ENCODE measurements around the gene LPIN2.
"Not testable (repeated sequence)": the region's sequence is repeated elsewhere in the genome, so short reads cannot be mapped to it uniquely, and the experiment has no call there.

Gene LPIN2

DNA sequence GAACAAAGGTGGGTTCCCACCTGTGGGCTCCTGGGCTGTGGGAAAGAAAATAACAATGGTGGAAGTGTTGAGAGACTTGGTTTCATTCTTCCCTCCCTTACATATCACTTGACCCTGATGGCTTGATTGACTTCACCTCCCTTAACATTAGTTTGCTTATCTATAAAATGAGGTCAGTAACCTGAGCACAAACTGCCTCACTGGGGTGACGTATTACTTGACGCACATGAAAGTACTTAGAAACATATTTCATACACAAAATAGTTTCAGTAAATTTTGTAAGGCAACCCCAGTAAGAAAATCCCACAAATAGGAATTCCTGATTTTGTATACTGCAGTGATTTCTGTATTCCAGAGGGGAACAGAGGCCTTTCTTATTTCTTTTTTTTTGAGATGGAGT lies 29.4 kb upstream of the LPIN2 start:
- DNase-seq, result no peak

DNA sequence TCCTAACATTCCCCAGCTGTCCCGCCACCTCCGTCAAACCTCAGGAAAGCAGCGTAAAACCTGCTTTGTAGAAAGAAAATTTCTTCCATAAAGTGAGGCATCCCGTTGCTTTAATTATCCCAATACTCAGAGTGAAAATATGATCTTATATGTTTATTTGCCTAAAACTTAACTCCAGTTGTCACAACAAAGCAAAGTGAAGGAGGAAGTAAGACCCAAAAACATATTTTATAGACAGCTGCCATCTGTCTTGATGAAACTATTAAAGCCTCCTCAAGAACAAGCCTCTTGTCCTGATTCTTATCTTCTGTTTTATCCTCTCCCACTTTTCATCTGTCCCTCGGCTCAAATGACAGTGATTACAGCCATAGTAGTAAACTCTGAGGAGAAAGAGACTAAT lies 28.9 kb upstream of the LPIN2 start:
- no peak for DNase-seq

DNA sequence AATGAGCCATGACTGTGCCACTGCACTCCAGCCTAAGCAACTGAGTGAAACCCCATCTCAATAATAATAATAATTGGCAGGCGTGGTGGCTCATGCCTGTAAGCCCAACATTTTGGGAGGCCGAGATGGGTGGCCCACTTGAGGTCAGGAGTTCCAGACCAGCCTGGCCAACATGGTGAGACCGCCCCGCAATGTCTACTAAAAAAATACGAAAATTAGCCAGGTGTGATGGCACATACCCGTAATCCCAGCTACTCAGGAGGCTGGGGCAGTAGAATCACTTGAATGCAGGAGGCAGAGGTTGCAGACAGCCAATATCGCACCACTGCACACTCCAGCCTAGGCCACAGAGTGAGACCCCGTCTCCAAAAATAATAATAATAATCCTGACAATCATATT lies 27.9 kb upstream of the LPIN2 start:
- no peak for DNase-seq

DNA sequence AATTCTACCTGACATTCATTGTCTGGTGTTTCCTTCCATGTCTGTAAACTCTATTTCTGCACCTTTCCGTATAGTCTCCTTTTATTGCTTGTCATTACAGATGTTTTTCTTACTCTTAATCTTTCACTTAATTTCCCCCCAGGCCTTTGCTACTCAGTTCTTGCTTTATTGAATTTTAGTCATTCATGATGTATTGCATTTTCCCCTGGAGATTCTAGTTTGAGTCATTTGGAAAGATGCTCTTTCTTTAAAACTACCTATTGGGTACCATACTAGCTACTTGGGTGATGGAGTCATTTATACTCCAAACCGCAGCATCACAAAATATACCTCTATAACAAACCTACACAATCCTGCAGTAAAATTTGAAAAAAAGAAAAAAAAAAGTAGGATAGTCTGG lies 27.2 kb upstream of the LPIN2 start:
- no peak for DNase-seq

DNA sequence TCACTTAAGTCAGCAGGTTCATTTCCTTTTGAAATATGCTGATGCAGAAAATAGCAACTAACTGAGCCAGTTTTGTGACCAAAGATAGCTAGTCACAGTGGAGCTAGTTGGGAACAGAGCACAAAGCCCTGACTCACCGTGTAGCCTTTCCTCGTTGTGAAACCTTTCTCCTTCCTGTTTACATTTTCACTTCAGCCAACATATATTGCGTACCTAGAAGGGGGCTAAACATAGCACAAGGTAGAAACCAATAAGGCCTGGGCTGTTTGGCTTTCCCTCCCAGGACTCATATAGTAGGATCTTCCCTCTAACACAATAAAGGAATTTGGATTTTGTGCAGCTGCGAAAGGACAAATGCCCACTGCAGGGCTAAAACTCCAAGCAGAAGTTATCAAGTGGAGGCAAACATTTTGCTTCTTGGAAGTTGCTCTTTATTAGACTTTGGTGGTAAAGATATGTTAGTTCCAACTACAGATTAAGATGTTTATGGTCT lies 24.5 kb upstream of the LPIN2 start:
- DNase-seq, result no peak

DNA sequence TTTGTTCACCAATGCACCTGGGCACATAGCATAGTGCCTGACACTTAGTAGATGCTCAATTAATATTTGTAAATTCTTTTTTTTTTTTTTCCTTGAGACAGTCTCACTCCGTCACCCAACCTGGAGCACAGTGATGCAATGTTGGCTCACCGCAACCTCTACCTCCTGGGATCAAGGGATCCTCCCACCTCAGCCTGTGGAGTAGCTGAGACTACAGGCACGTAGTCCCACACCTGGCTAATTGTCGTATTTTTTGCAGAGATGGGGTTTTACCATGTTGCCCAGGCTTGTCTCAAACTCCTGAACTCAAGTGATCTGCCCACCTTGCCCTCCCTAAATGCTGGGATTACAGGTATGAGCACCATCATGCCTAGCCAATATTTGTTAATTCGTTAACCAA lies 23.2 kb upstream of the LPIN2 start:
- DNase-seq, result no peak

DNA sequence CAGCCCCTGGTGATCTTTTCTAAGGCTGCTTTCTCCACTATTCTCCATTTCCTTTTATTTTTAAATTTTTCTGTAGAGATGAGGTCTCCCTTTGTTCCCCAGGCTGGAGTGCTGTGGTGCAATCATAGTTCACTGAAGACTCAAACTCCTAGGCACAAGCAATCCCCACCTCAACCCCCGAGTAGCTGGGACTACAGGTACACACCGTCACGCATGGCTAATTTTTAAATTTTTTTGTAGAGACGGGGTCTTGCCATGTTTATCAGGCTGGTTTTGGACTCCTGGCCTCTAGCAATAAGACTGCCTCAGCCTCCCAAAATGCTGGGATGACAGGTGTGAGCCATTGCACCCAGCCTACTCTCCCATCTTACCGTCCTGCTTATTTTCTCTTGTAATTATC lies 22.7 kb upstream of the LPIN2 start:
- DNase-seq, result no peak

DNA sequence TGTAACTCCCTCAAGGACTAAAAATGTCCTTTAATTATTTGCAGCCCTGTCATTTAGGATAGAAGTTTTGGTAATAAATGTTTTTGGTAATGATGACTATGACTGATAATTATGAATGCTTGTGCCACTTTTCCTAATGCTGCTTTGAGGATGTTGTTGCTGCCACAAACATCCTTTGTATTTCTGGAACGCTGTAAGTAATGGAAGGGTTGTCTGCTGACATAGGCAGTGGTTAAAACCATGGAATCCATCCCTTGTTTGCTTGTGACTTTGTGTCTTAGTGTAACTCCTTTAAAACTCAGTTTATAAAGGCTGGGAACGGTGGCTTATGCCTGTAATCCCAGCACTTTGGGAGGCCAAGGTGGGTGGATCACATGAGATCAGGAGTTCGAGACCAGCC lies 19.8 kb upstream of the LPIN2 start:
- DNase-seq, result no peak

DNA sequence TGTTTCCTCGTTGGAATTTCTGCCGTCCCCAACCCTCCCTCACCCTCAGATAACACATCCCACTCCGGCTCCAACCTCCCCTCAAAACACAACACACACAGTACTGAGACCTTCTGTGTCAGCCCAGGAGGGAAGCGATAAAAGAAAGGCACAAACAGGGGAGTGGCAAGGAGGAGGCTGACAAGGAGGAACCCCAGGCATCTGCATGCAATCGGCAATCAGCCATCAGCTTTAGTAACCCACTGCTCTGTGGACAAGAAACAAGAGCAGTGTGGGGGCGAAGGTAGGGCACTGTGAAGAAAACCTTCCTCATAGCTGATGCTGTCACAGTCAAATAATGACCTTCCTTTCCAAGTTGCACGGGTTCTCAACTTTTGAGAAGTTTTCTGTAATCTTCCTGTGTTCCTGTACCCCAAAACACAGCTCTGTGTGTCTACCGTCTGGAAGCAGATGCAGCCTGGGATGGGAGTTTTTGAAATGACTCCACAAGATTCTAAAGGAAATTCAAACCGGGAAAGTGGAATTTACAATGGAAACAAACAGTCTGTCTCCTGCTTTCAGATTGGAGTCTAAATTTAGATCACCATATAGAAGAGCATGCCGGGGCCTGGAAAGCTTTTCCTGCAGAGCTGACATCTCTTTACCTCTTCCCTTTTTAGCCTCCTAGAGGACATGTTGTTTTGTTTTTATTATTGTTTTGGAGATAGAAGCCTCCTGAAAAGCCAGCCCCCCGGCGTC lies 16.4 kb upstream of the LPIN2 start:
- no peak for DNase-seq

DNA sequence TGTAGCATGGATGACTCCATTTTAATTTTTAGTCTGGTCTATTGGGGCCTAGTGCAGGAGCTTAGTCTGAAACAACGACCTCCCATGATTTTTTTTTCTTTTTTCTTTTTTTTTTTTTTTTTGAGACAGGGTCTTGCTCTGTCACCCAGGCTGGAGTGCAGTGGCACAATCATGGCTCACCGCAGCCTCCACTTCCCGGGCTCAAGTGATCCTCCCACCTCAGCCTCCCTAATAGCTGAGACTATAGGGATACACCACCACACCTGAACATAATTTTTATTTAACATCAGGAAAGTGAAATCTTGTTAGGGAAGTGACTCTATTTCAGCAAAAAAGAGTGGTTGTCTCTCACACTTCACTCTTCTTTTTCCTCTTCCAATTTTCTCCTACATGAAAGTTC lies 15.2 kb upstream of the LPIN2 start:
- DNase-seq, result not testable (repeated sequence)

DNA sequence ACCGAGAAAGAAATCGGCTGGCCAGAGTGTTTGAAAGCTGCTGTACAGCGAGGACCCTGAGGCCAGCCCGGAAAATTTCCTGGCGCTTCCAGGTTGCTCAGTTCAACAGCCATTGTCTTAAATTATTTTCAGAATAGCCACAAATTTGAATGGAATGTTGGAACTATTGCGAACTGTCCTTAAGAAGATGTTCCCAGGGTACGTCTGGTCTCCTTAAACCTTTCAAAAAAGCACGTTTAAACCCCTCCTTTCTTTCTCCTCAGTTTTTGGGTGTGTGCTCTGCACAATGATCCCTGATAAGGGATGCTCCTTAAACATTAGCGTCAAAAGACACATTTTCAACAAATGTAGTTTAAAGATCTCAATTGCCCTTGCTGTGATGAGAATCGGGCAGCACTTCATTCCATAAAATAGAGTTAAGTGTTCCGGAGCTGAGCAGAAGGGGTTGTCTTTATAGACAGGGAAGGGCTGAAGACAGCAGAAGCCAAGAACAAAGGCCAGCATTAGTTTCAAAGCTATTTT lies 14.5 kb upstream of the LPIN2 start:
- no peak for DNase-seq

DNA sequence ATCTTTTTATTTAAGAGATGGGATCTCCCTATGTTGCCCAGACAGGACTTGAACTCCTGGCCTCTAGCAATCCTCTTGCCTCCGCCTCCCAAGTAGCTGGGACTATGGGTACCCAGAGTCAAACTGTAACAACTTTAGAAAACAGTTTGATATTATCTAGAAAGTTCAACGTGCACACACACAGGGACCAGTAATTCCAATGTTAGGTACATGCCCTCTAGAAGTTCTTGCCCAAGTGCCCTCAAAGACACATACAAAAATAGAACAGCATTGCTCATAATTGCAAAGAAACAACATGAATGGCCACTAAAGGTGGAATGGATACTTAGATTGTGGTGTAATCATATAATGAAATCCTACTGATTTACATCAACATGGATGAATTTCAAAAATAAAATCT lies 12.6 kb upstream of the LPIN2 start:
- no peak for DNase-seq

DNA sequence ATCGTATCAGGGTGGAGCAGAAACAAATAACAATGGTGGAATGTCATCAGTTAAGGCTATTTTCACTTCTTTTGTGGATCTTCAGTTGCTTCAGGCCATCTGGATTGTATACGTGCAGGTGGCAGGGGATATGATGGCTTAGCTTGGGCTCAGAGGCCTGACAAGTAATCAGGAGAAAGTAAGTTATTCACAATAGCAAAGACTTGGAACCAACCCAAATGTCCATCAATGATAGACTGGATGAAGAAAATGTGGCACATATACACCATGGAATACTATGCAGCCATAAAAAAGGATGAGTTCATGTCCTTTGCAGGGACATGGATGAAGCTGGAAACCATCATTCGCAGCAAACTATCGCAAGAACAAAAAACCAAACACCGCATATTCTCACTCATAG lies 10.7 kb upstream of the LPIN2 start:
- not testable (repeated sequence) for DNase-seq

DNA sequence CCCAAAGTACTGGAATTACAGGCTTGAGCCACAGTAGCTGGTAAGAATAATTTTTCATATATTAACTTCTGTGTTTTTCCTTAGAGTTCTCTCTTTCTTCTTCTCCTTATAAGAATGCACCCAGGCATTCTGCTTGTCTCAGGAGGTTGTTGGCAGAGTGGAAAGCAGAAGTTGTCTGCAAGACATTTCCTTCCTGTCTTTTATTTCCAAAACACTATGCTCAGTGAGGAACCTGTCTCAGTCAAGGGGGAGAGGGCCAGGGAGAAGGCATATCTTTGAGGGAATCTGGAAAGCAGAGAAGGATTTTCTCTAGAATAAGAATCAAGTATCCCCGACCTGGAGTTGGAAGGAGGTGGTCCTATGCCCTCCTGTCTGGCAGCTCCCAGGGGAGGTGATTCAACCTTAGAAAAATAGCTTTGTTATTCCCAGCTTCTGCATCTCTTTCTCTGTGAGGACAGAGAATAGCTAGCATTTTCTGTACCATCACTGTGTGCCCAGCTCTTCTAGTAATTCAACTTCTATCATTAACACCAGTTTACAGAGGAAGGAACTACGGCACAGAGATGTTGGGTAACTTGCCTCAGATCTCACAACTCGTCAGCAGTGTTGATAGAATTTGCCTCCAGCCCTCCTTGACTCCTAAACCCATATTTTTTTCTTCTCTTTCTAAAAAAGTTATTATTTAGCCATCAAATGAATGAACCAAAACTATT lies 3.8 kb upstream of the LPIN2 start:
- DNase-seq, result no peak

DNA sequence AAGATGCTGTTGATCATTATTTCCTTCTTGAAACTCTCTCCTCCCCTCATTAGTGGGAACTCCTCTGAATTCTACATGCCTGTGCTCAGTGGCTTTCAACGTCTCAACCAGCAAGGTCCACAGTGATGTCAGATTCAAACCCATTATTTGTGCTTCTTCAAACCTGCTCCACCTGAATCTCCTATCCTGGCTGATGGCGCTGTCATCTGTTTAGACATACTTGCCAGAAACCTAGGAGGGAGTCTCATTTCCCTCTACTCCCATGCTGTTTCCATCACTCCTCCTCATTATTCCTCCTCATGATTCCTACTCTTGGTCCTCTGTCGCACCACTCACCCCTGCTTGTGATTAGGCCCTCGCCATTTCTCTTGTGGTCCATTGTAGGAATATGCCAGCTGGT lies 2.9 kb upstream of the LPIN2 start:
- DNase-seq, result no peak

DNA sequence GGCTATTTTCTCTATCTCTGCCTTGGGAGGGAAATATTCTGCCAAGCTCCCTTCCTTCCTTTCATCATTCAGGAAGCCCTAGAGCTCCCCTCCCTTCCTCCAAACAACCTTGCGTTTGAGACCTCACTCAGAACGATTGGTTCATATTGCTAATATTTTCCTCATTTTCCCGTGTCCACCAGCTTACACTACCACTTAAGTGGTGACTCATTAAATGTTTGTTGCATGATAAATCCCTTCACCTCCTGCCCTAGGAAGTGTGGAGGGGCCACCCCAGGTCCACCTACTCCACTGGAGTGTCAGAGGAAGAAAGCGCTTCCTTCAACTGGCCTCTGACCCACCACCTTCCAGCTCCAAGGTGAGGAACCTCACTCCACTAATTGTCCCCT lies 2.3 kb upstream of the LPIN2 start:
- no peak for DNase-seq

DNA sequence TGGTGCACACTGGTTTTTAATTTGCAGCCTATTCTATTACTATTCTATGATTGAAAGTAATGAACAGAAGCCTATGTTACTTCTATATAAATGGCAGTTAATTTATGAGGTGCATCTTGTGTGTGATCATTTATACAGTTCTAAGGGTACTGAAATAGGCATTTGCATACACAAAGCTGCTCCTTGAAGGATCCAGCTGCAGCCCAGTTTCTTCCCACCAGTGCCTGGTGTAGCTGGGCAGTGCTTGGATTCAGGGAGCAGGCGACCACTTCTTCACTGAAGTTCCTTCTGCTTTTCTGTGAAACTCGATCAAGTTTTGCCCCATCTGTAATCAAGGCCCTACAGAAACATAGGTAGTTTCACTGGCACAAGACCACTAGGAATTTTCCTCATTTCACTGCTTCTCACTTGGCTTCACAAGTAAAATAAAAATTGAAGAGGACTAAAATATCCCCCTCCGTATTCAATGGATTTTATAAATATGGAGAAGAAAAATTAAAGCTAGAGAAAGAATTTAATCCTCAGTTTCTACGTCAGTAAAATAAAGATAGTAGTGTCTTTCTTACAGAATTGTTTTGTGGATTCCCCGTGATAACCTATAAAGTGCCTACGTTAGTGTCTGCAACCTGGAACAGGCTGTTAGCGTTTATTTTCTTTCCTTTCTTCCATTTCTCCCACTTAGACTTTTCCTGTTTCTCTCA lies 1.7 kb upstream of the LPIN2 start:
- DNase-seq, result no peak

DNA sequence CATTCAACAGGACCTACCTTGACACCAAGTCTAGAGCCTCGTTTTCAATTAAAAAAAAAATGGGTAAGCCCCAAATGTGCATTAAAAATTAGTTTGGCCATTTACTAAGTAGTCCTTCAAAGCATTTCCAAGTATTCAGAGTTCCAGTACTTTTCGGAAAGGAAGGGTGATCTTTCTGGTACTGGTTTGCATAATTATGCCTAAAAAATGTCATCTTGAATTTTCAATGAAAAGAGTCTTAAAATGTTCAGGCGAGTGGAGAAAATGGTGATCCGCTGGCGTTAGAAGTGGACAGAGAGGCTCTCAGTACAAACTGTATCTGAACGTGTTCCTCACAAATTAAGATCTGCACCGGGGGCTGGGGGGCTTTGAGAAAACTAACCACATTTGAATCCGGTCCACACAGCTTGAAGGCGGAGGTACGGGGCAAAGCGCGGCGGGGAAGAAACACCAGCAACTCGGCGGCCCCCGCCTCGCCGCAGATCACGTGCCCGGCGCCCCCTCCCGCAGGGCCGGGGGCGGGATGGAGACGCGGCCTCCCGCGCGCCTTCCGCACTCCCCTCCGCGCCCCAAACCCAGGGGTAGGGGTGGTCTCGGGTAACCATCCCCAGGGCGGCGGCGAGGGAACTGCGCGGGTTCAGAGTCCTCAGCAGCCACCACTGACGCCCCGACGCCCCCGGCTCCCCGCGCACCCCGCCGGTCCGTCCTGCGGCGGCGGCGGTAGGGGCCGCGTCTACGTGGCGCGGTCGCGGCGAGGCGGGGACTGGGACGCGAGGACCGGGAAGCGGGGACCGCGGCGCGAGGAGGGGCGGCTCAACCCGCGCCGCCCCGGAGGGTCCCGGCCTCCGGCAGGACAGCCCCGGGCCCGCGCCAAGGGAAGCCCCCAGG lies 564 bp downstream of the LPIN2 start:
- peak; percentile 59 for DNase-seq

DNA sequence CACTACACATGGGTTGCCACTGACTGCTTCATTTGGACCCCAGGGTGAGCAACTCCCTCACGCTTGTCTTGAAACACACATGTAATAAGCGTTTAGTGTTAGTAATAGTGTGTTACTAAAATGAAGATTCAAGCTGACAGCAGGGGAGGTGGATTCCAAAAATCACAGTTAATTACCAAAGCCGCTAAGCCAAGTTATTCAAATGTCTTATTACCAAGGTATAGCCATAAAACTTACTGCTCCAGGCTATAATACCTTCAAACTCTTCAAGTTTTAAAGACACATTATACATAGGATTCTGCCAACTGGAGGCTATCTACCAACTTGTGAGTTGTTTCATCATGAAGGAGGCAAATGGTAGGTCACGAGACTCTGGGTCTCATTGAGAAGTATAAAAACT lies 2.9 kb downstream of the LPIN2 start:
- DNase-seq, result no peak

DNA sequence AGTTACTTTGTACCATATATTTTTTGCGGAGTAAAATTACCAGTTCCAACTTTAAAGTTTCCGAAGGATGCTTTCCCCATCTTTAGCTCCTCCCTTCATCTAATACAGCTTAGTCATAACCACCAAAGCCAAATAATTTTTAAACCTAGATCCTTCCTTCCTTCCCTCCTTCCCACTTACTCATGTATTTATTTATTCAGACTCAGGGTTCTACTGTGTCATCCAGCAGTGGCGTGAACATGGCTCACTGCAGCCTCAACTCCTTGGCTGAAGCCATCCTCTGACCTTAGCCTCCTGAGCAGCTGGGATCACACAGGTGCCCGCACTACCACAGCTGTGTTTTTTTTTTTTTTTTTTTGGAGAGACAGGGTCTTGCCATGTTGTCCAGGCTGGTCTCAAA lies 4.4 kb downstream of the LPIN2 start:
- DNase-seq, result no peak

DNA sequence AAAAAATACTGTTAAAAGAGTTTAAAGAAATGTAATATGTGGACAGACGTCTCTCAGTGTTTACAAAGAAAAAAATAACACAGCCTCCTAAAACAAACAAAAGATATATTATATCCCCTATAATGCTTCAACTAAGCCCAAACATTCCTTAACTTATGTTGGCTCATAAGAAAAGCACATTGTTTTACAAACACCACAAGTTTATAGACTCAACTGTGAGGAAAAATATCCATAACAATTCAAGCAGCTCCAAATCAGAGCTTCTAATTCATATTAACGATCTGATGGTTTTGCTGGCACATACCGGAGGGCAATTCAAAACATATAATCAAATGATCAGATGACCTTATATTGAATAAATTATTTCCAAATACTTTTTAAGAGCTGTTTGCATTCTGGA lies 5.5 kb downstream of the LPIN2 start:
- no peak for DNase-seq

DNA sequence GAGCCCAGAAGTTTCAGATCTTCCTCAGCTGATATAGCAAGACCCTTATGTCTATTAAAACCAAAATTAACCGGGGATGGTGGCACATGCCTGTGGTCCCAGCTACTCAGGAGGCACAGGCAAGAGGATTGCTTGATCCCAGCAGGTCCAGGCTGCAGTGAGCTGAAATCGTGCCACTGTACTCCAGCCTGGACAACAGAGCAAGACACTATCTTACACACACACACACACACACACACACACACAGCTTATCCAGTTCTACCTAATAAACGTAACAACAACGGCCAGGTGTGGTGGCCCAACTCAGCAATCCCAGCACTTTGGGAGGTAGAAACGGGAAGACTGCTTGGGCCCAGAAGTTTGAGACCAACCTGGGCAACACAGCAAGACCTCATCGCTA lies 7.5 kb downstream of the LPIN2 start:
- DNase-seq, result no peak

DNA sequence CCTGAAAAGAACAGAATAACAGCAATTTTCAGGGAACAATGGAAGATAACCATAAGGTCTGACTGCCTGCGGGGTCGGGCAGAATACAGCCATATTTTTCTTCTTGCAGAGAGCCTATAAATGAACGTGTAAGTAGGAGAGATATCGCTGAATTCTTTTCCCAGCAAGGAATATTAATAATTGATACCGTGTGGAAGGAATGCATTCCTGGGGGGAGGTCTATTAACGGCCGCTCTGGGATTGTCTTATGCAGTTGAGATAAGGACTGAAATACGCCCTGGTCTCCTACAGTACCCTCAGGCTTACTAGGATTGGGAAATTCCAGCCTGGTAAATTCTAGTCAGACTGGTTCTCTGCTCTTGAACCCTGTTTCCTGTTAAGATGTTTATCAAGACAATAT lies 9.2 kb downstream of the LPIN2 start:
- not testable (repeated sequence) for DNase-seq
